K562 (cell line): Measurements from ENCODE around the gene ALDH7A1. TPM values are rescaled to one million over a fixed set of nuclear protein-coding genes. Genes with fewer than 3 reads are reported as not detected.

Experiments used
- ARID2 ChIP-seq: fragments of 450-650 bp; IDR thresholded peaks from 2 replicates; pipeline ENCODE4 v1.6.1; 2017; ENCODE audit warnings: antibody characterized with exemption, mild to moderate bottlenecking
- ARID3A ChIP-seq: IDR thresholded peaks from 2 replicates; pipeline ENCODE4 v1.6.1; 2012; ENCODE audit warnings: low read depth, low read length, improper control_type of control experiment, borderline replicate concordance
- HDAC3 ChIP-seq: fragments of 450-650 bp; IDR thresholded peaks from 2 replicates; pipeline ENCODE4 v1.6.1; 2018; ENCODE audit warnings: borderline replicate concordance, mild to moderate bottlenecking, moderate library complexity; ENCODE audit not compliant: partially characterized antibody
- HLTF ChIP-seq: fragments of 450-650 bp; IDR thresholded peaks from 2 replicates; pipeline ENCODE4 v1.6.1; 2016
- KAT8 ChIP-seq: fragments of 450-650 bp; IDR thresholded peaks from 2 replicates; pipeline ENCODE4 v1.6.1; 2016; ENCODE audit warnings: low read depth, mild to moderate bottlenecking
- MEF2A ChIP-seq: IDR thresholded peaks from 2 replicates; pipeline ENCODE4 v1.6.1; 2011; ENCODE audit warnings: low read depth, mild to moderate bottlenecking, low read length, moderate library complexity; ENCODE audit not compliant: control insufficient read depth
- POLR2A ChIP-seq: fragments of 450-650 bp; conservative IDR thresholded peaks from 2 replicates; pipeline ENCODE4 v1.6.1; 2016
- SMAD2 ChIP-seq: fragments of 150-350 bp; IDR thresholded peaks from 2 replicates; pipeline ENCODE4 v1.6.1; 2014; ENCODE audit warnings: low read depth, mild to moderate bottlenecking, low read length
- TAF9B ChIP-seq: fragments of 450-650 bp; IDR thresholded peaks from 2 replicates; pipeline ENCODE4 v1.6.1; 2018; ENCODE audit warnings: mild to moderate bottlenecking; ENCODE audit not compliant: partially characterized antibody
- TFAM ChIP-seq: fragments of 250-450 bp; sonication (Bioruptor Pico); conservative IDR thresholded peaks from 2 replicates; pipeline ENCODE4 v1.5.0; 2021; ENCODE audit warnings: mild to moderate bottlenecking, moderate library complexity
- U2AF1 ChIP-seq: fragments of 200-400 bp; formaldehyde crosslinking; optimal IDR thresholded peaks from 2 replicates; pipeline ENCODE3; 2017; ENCODE audit warnings: mild to moderate bottlenecking, low read depth, low read length, moderate library complexity
- ZBTB11 ChIP-seq, 3 experiments: fragments of 200-800 bp in 1 of 3; fragments of 250-450 bp in 1 of 3; fragments of 450-650 bp in 1 of 3; sonication (Bioruptor Pico) in 1 of 3; sonication (Bioruptor generic) in 1 of 3; formaldehyde crosslinking in 1 of 3; IDR thresholded peaks; 2 replicates each; pipeline versions ENCODE4 v1.6.1 to v1.8.0; 2016 to 2022; ENCODE audit warnings: mild to moderate bottlenecking in 2 of 3, missing genetic modification characterization in 2 of 3, missing compliant biosample characterization in 1 of 3, moderate library complexity in 1 of 3
- ZBTB2 ChIP-seq: fragments of 450-650 bp; IDR thresholded peaks from 2 replicates; pipeline ENCODE4 v1.6.1; 2016; ENCODE audit warnings: antibody characterized with exemption
- ZFPM2 ChIP-seq: fragments of 250-450 bp; sonication (Bioruptor Pico); IDR thresholded peaks from 2 replicates; pipeline ENCODE4 v1.5.1; 2022; ENCODE audit warnings: mild to moderate bottlenecking
- ZNF121 ChIP-seq: sonication (generic); formaldehyde crosslinking; conservative IDR thresholded peaks from 2 replicates; pipeline ENCODE4 v1.8.0; 2022; ENCODE audit warnings: missing genetic modification reagents
- ZNF280A ChIP-seq: fragments of 450-650 bp; IDR thresholded peaks from 2 replicates; pipeline ENCODE4 v1.6.1; 2018; ENCODE audit warnings: mild to moderate bottlenecking, low read depth; ENCODE audit not compliant: partially characterized antibody
- ZNF324 ChIP-seq: fragments of 250-450 bp; sonication (Bioruptor Pico); IDR thresholded peaks from 2 replicates; pipeline ENCODE4 v1.4.0; 2020; ENCODE audit warnings: mild to moderate bottlenecking
- ZNF639 ChIP-seq, 2 experiments: fragments of 200-800 bp in 1 of 2; sonication (Bioruptor generic) in 1 of 2; sonication (generic) in 1 of 2; formaldehyde crosslinking in 1 of 2; IDR thresholded peaks in 1 of 2; conservative IDR thresholded peaks in 1 of 2; 2 replicates each; pipeline versions ENCODE4 v1.5.0 to v1.6.1; 2016 to 2020; ENCODE audit warnings: missing compliant biosample characterization in 1 of 2, missing genetic modification characterization in 1 of 2, missing genetic modification reagents in 1 of 2
- polyA plus RNA-seq, 8 experiments: library from polyadenylated mRNA; depleted of rRNA in 4 of 8; stranded (reverse) in 5 of 8; unstranded in 3 of 8; fragments of >200 nt; fragmentation: Nextera tagmentation in 2 of 8; fragmentation: Illumina TruSeq in 1 of 8; extraction: Ambion mirVana in 2 of 8; extraction: Trizol in 1 of 8; gene quantifications; 2 replicates each; pipeline versions ENCODE4 v1.2.1 to v1.2.3, GENCODE V29; 2011 to 2014; ENCODE audit warnings: inconsistent platforms in 1 of 8, missing spikeins in 1 of 8
- total RNA-seq, 7 experiments: library from RNA; depleted of rRNA in 6 of 7; stranded (reverse); fragments of >200 nt in 6 of 7; fragmentation: Illumina TruSeq in 2 of 7; extraction: Trizol in 2 of 7; gene quantifications; 2 replicates each; pipeline versions ENCODE4 v1.2.1 to v1.2.3, GENCODE V29; 2011 to 2021; ENCODE audit warnings: low replicate concordance in 1 of 7

The ALDH7A1 gene
- total and polyA plus RNA-seq, 9 of the 15 experiments (the other 6 are each of a cell fraction or from before 2014, with no cell fraction given) = 0.04 to 0.49 TPM; not detected in 7

- TF ChIP-seq ZBTB11 (CRISPR knock-in tag; IDR thresholded peaks at IDR 0.05) (peak in 1 of 3 experiments; percentile 81; a peak in 2 of 6 replicates), ZNF121 (no peak), HDAC3 (peak; percentile 71), ZNF639 (CRISPR knock-in tag; conservative IDR thresholded peaks at IDR 0.05 in 1 of 2, IDR thresholded peaks at IDR 0.05 in 1 of 2) (peak in 1 of 2 experiments; percentile 61; a peak in 1 of 4 replicates), ZFPM2 (no peak), TAF9B (no peak), ZNF324 (no peak), ARID2 (no peak), U2AF1 (no peak), MEF2A (0 out of 2 replicates have a peak, but pooled peaks have one; percentile 16), ZNF280A (no peak), ARID3A (peak; percentile 95), HLTF (0 out of 2 replicates have a peak, but pooled peaks have one; percentile 4), KAT8 (no peak), SMAD2 (no peak), ZBTB2 (0 out of 2 replicates have a peak, but pooled peaks have one; percentile 33), TFAM (no peak), POLR2A (peak; percentile 75)
Measured at GRCh38 chr5:126514558-126515141, 80.4 kb downstream of the ALDH7A1 start (continued).
